ENCODE results near the gene CNTNAP1. TPM values are rescaled to one million over a fixed set of nuclear protein-coding genes. Genes with fewer than 3 reads are reported as not detected.

Gene CNTNAP1
- total RNA-seq (2021; ENCODE audit: unreplicated experiment) (6.4 TPM), Bru-seq, nascent RNA (percentile 39 among the genes with signal in this experiment), BruChase-seq, experiment 1, labeled RNA remaining after a 6-hour chase (percentile 46 among the genes with signal in this experiment), BruChase-seq, experiment 2, labeled RNA remaining after a 2-hour chase (percentile 46 among the genes with signal in this experiment)
- 8.6 and 9.2 TPM in 2 replicates for polyA plus RNA-seq (2012)
- long read RNA-seq, partial matches to known transcripts: 0 of 1 reads
- long read RNA-seq, other reads (novel, unspliced or antisense): 1 of 1 reads

GRCh38 chr17:42681976-42682721, at the start of gene CNTNAP1:
CNTNAP1 (plus strand) TSS chr17:42682531; CDS start chr17:42682830, 299 bp downstream.
- H3K36me3 ChIP-seq (ENCODE audit: control insufficient read depth in 1 of 2, insufficient read depth in 2 of 2, low read length in 2 of 2): no peaks in the 10 kb centered on the region
- no peaks in the 10 kb centered on the region for H3K27me3 ChIP-seq (ENCODE audit: insufficient read depth, low read length)
- ChIA-PET CTCF (interaction anchor here (1.3 to 1.9 kb wide), 2 partner anchors 8 to 104 kb away, joined by 3 to 12 read pairs; partner anchors contain the start of gene PSMC3IP), POLR2A (no interaction called here), RAD21 (ENCODE audit: low non-redundant PET in 1 of 2, low total read pairs in 2 of 2, uncharacterized antibody in 2 of 2, unreplicated experiment in 2 of 2) (interaction anchor here in 1 of 2 experiments (1.1 kb wide), 1 partner anchor 104 kb away, joined by 3 read pairs; no protein-coding TSS in a partner anchor)
- H3K79me2 ChIP-seq (ENCODE audit: insufficient read depth, low read length): no peaks in the 10 kb centered on the region
- no peaks in the 10 kb centered on the region for H3K9me3 ChIP-seq (ENCODE audit: control insufficient read depth in 1 of 2, insufficient read depth in 1 of 2, low read depth in 1 of 2, low read length in 2 of 2)
- no peak for TF ChIP-seq EZH2phosphoT487 (IDR thresholded peaks at IDR 0.05; ENCODE audit: borderline replicate concordance)
- no peak for TF ChIP-seq TCF7L2 (IDR thresholded peaks at IDR 0.05; ENCODE audit: borderline replicate concordance, extremely low read depth, insufficient read depth, insufficient read length)
- no peak for TF ChIP-seq POLR2A (IDR thresholded peaks at IDR 0.05; ENCODE audit: borderline replicate concordance, extremely low read depth, insufficient read depth, insufficient read length)
- no peak for TF ChIP-seq SRF (IDR thresholded peaks at IDR 0.05; ENCODE audit: low read depth)
- no peak for TF ChIP-seq ATF3 (IDR thresholded peaks at IDR 0.05)
- TF ChIP-seq CEBPB (IDR thresholded peaks at IDR 0.05; ENCODE audit: low read depth): no peak
- TF ChIP-seq MAX (IDR thresholded peaks at IDR 0.05): 0 out of 2 replicates have a peak, but pooled peaks have one; percentile 43
- DNase-seq (ENCODE audit: low read depth, low spot score) (no peak), ATAC-seq (peak; percentile 7; the same call in 1 of the 2 replicates)
- peak within 1 kb of the TSS; percentile 54 to 70 for H3K4me3 ChIP-seq (replicated peaks in 1 of 2; ENCODE audit: low read depth in 1 of 2, low read length in 2 of 2)
- H2AFZ ChIP-seq (ENCODE audit: low read depth, low read length, poor library complexity, severe bottlenecking): peak within 1 kb of the TSS; percentile 89
- intact Hi-C loops (cut with micrococcal nuclease): no loop called here
- H4K20me1 ChIP-seq (ENCODE audit: insufficient read depth): no peaks in the 10 kb centered on the region
- peak within 1 kb of the TSS; percentile 60 for H3K9ac ChIP-seq (ENCODE audit: low read length)
- H3K9me2 ChIP-seq (ENCODE audit: insufficient read depth): no peaks in the 10 kb centered on the region
- BruUV-seq (replicated peaks): no TSS peak
- peaks cover 36 to 57% of the 10 kb centered on the region in 2 experiments for H3K4me1 ChIP-seq (ENCODE audit: control insufficient read depth in 1 of 2, insufficient read depth in 2 of 2, low read length in 2 of 2)
- peak within 1 kb of the TSS; percentile 24; the same call in 1 of the 2 replicates for H3K27ac ChIP-seq (ENCODE audit: low read depth, low read length)
- peak within 1 kb of the TSS; percentile 99 for H3K4me2 ChIP-seq (ENCODE audit: low read length)
